GM13977 (cell line): Measurements from ENCODE around the gene JCAD.
A peak's percentile ranks its signal among the peaks of the same experiment; 100 is the strongest.

Experiments
- DNase-seq: peaks from one replicate; pipeline ENCODE4 v3.0.0; 2012; ENCODE audit warnings: low spot score
- CTCF ChIP-seq: IDR thresholded peaks from 2 replicates; pipeline ENCODE4 v1.5.1; 2012; ENCODE audit warnings: mild to moderate bottlenecking, control low read depth; ENCODE audit not compliant: insufficient read depth; ENCODE audit errors: extremely low read depth, missing control alignments
- in situ Hi-C: fragments of 300-500 bp; cut with MboI; formaldehyde crosslinking; loops from one replicate; pipeline ENCODE4 v1.12.0; 2022; ENCODE audit warnings: low sequenced_read_pairs, low pct_unique_long_range_greater_than_20kb, mixed read lengths, inconsistent platforms; ENCODE audit not compliant: unreplicated experiment

The JCAD gene

GRCh38 chr10:30000802-30001571 is 58.4 kb downstream of the JCAD start:
- in situ Hi-C loops = no loop called here
- DNase-seq = no peak
- TF ChIP-seq CTCF = no peak

GRCh38 chr10:29998142-29998808 is 61.1 kb downstream of the JCAD start:
- DNase-seq = peak; percentile 77
- in situ Hi-C loops = no loop called here
- TF ChIP-seq CTCF = peak; percentile 97

GRCh38 chr10:29994811-29995210 is 64.6 kb downstream of the JCAD start:
- in situ Hi-C loops = no loop called here
- DNase-seq = no peak
- TF ChIP-seq CTCF = no peak

GRCh38 chr10:29993319-29993915 is 66.0 kb downstream of the JCAD start:
- no peak for TF ChIP-seq CTCF
- in situ Hi-C loops = no loop called here
- no peak for DNase-seq

GRCh38 chr10:29992914-29993313 is 66.5 kb downstream of the JCAD start:
- DNase-seq = no peak
- no peak for TF ChIP-seq CTCF
- in situ Hi-C loops = no loop called here

- in situ Hi-C loops = no loop called here
- TF ChIP-seq CTCF = no peak
- no peak for DNase-seq
These were observed 68.0 kb downstream of the JCAD start for GRCh38 chr10:29991382-29991781.
